IMR-90 (cell line): ENCODE results near the gene TNS2. TPM values are rescaled to one million over a fixed set of nuclear protein-coding genes. Genes with fewer than 3 reads are reported as not detected.

Experiments
- ATAC-seq: fragments of 200-7000 bp; cut with Tn5 transposase; 2 replicates; pipeline ENCODE4 v1.9.1; 2020; ENCODE audit warnings: low read depth, mild to moderate bottlenecking, moderate library complexity
- BruUV-seq: library from RNA; stranded (reverse); fragments of 400-500 nt; replicated peaks from 2 replicates; lab custom pipeline; 2021; lab: Mats Ljungman, UMichigan
- CTCF ChIA-PET: fragments of 300-600 bp; formaldehyde crosslinking; extraction: SDS; loops from one replicate; lab custom pipeline; 2021; ENCODE audit warnings: antibody characterized with exemption; lab: Yijun Ruan, JAX
- POLR2A ChIA-PET: fragments of 300-600 bp; sonication (Branson Sonifier 250); formaldehyde crosslinking; loops from one replicate; lab custom pipeline; 2022; ENCODE audit warnings: antibody characterized with exemption; ENCODE audit not compliant: unreplicated experiment; lab: Charles Lee
- DNase-seq: peaks from one replicate; pipeline ENCODE4 v3.0.0; 2013
- H2AFZ ChIP-seq: replicated peaks from 2 replicates; pipeline ENCODE3; 2013; ENCODE audit warnings: low read length, mild to moderate bottlenecking; ENCODE audit not compliant: poor library complexity
- H2AK5ac ChIP-seq: 2 replicates; pipeline ENCODE4 v1.6.1; 2013; ENCODE audit warnings: low read depth, low read length, inconsistent platforms
- H2AK9ac ChIP-seq: replicated peaks from 2 replicates; pipeline ENCODE3; 2013; ENCODE audit warnings: mild to moderate bottlenecking, low read depth, low read length, moderate library complexity; ENCODE audit not compliant: poor library complexity
- H2BK120ac ChIP-seq: 2 replicates; pipeline ENCODE4 v1.6.1; 2013; ENCODE audit warnings: low read depth, low read length, inconsistent platforms
- H2BK15ac ChIP-seq: 3 replicates; pipeline ENCODE4 v1.6.1; 2013; ENCODE audit warnings: low read depth, low read length, inconsistent platforms
- H2BK20ac ChIP-seq: 2 replicates; pipeline ENCODE4 v1.6.1; 2013; ENCODE audit warnings: low read depth, mild to moderate bottlenecking, inconsistent platforms, low read length, moderate library complexity
- H2BK5ac ChIP-seq: 2 replicates; pipeline ENCODE4 v1.6.1; 2013; ENCODE audit warnings: mild to moderate bottlenecking, low read depth, low read length, inconsistent platforms; ENCODE audit not compliant: poor library complexity, severe bottlenecking
- H3K14ac ChIP-seq: replicated peaks from 2 replicates; pipeline ENCODE4 v1.6.1; 2013; ENCODE audit warnings: low read depth, low read length, inconsistent platforms
- H3K18ac ChIP-seq: 2 replicates; pipeline ENCODE4 v1.6.1; 2013; ENCODE audit warnings: low read depth, low read length, control low read depth
- H3K23ac ChIP-seq: 2 replicates; pipeline ENCODE4 v1.6.1; 2013; ENCODE audit warnings: low read depth, low read length, inconsistent platforms
- H3K27ac ChIP-seq: 2 replicates; pipeline ENCODE4 v1.5.1; 2013; ENCODE audit warnings: mild to moderate bottlenecking, control low read depth, low read length; ENCODE audit not compliant: insufficient read depth
- H3K27me3 ChIP-seq: 2 replicates; pipeline ENCODE4 v1.6.1; 2013; ENCODE audit warnings: low read length; ENCODE audit not compliant: control insufficient read depth, insufficient read depth
- H3K36me3 ChIP-seq: 2 replicates; pipeline ENCODE4 v1.6.1; 2013; ENCODE audit warnings: low read length, mixed read lengths; ENCODE audit not compliant: control insufficient read depth, insufficient read depth
- H3K4ac ChIP-seq: 2 replicates; pipeline ENCODE4 v1.6.1; 2013; ENCODE audit warnings: low read depth, low read length, inconsistent platforms
- H3K4me1 ChIP-seq: 2 replicates; pipeline ENCODE4 v1.6.1; 2013; ENCODE audit warnings: low read length, mixed read lengths; ENCODE audit not compliant: control insufficient read depth, insufficient read depth
- H3K4me2 ChIP-seq: 2 replicates; pipeline ENCODE4 v1.6.1; 2013; ENCODE audit warnings: low read depth, mild to moderate bottlenecking, control low read depth, low read length, moderate library complexity
- H3K4me3 ChIP-seq: 2 replicates; pipeline ENCODE4 v1.5.1; 2013; ENCODE audit warnings: low read depth, mild to moderate bottlenecking, control low read depth, low read length, moderate library complexity; ENCODE audit not compliant: insufficient read depth
- H3K56ac ChIP-seq: 2 replicates; pipeline ENCODE4 v1.6.1; 2013; ENCODE audit warnings: low read length, inconsistent platforms; ENCODE audit not compliant: insufficient read depth; ENCODE audit errors: extremely low read depth
- H3K79me1 ChIP-seq, 2 experiments: 2 replicates each; pipeline ENCODE4 v1.6.1; 2013; ENCODE audit warnings: low read length in 2 of 2, inconsistent platforms in 1 of 2, low read depth in 1 of 2
- H3K9ac ChIP-seq: 2 replicates; pipeline ENCODE4 v1.6.1; 2013; ENCODE audit warnings: low read depth, low read length, control low read depth
- H3K9me1 ChIP-seq: 2 replicates; pipeline ENCODE4 v1.6.1; 2013; ENCODE audit warnings: low read length, inconsistent platforms; ENCODE audit not compliant: insufficient read depth
- H3K9me3 ChIP-seq: 2 replicates; pipeline ENCODE4 v1.6.1; 2013; ENCODE audit warnings: low read length; ENCODE audit not compliant: control insufficient read depth, insufficient read depth
- H4K20me1 ChIP-seq: 2 replicates; pipeline ENCODE4 v1.6.1; 2013; ENCODE audit warnings: low read length, inconsistent platforms; ENCODE audit not compliant: insufficient read depth
- H4K5ac ChIP-seq: 2 replicates; pipeline ENCODE4 v1.6.1; 2013; ENCODE audit warnings: mild to moderate bottlenecking, low read depth, low read length, control low read depth
- H4K8ac ChIP-seq, 2 experiments: 2 replicates each; pipeline ENCODE4 v1.6.1; 2013; ENCODE audit warnings: low read depth in 2 of 2, low read length in 2 of 2, control low read depth in 1 of 2, inconsistent platforms in 1 of 2
- H4K91ac ChIP-seq: 2 replicates; pipeline ENCODE4 v1.6.1; 2013; ENCODE audit warnings: low read depth, low read length, inconsistent platforms; ENCODE audit not compliant: insufficient read depth
- BHLHE40 ChIP-seq: fragments of 150-350 bp; IDR thresholded peaks from 2 replicates; pipeline ENCODE4 v1.6.1; 2016; ENCODE audit warnings: mild to moderate bottlenecking, low read depth, low read length
- CEBPB ChIP-seq: IDR thresholded peaks from 2 replicates; pipeline ENCODE4 v1.6.1; 2012; ENCODE audit warnings: low read depth, low read length, improper control_type of control experiment
- FOS ChIP-seq: fragments of 150-350 bp; IDR thresholded peaks from 2 replicates; pipeline ENCODE4 v1.6.1; 2016; ENCODE audit warnings: low read depth, low read length
- MAFK ChIP-seq: IDR thresholded peaks from 2 replicates; pipeline ENCODE4 v1.6.1; 2012; ENCODE audit warnings: low read depth, low read length, improper control_type of control experiment
- MAZ ChIP-seq: IDR thresholded peaks from 2 replicates; pipeline ENCODE4 v1.6.1; 2012; ENCODE audit warnings: low read depth, mild to moderate bottlenecking, low read length, improper control_type of control experiment, moderate library complexity, borderline replicate concordance
- MXI1 ChIP-seq: IDR thresholded peaks from 2 replicates; pipeline ENCODE4 v1.6.1; 2012; ENCODE audit warnings: low read depth, mild to moderate bottlenecking, low read length, moderate library complexity, borderline replicate concordance
- NFE2L2 ChIP-seq: fragments of 150-350 bp; IDR thresholded peaks from 2 replicates; pipeline ENCODE4 v1.6.1; 2016; ENCODE audit warnings: low read depth, mild to moderate bottlenecking, low read length
- POLR2A ChIP-seq: IDR thresholded peaks from 2 replicates; pipeline ENCODE4 v1.6.1; 2012; ENCODE audit warnings: mild to moderate bottlenecking, low read depth, low read length
- RAD21 ChIP-seq: IDR thresholded peaks from 2 replicates; pipeline ENCODE4 v1.6.1; 2012; ENCODE audit warnings: low read length, improper control_type of control experiment
- RCOR1 ChIP-seq: IDR thresholded peaks from 2 replicates; pipeline ENCODE4 v1.6.1; 2012; ENCODE audit warnings: mild to moderate bottlenecking, low read length, improper control_type of control experiment; ENCODE audit not compliant: insufficient replicate concordance
- RFX5 ChIP-seq: IDR thresholded peaks from 2 replicates; pipeline ENCODE4 v1.8.0; 2012; ENCODE audit warnings: low read depth, mild to moderate bottlenecking, low read length, moderate library complexity
- WGBS, 2 experiments: methylation state at CpG; one replicate each; pipeline versions ENCODE4 v1.1.5 to v1.1.7; 2013; ENCODE audit warnings: missing lambda C conversion rate in 2 of 2; ENCODE audit not compliant: insufficient read length in 1 of 2; ENCODE audit errors: extremely low coverage in 2 of 2; 5-methylcytosine and 5-hydroxymethylcytosine counted together
- dilution Hi-C: fragments of 300-500 bp; cut with HindIII; formaldehyde crosslinking; loops from one replicate; pipeline ENCODE4 v1.14.3; 2018; ENCODE audit warnings: low sequenced_read_pairs; ENCODE audit not compliant: unreplicated experiment
- in situ Hi-C: fragments of 300-500 bp; cut with MboI; formaldehyde crosslinking; loops from 3 replicates; pipeline ENCODE4 v1.14.3; 2019; ENCODE audit warnings: low sequenced_read_pairs, inconsistent platforms, mixed read lengths
- intact Hi-C: fragments of 100-400 bp; cut with micrococcal nuclease; formaldehyde crosslinking; loops from 2 replicates; pipeline ENCODE4 v1.10.0; 2022
- polyA plus RNA-seq, 3 experiments: library from polyadenylated mRNA; depleted of rRNA; stranded (reverse); fragments of >200 nt; gene quantifications; 2 replicates each; pipeline ENCODE4 v1.2.3, GENCODE V29; 2012; ENCODE audit warnings: low replicate concordance in 1 of 3
- total RNA-seq: library from RNA; depleted of rRNA; stranded (reverse); fragments of >200 nt; gene quantifications from 2 replicates; pipeline ENCODE4 v1.2.3, GENCODE V29; 2012
- TF ChIP-seq, protein P1 (sequence below): fragments of 150-350 bp; IDR thresholded peaks from 2 replicates; pipeline ENCODE4 v1.6.1; 2017; ENCODE audit warnings: mild to moderate bottlenecking, antibody characterized with exemption, low read length, low read depth
- TF ChIP-seq, protein P2 (sequence below): fragments of 150-350 bp; IDR thresholded peaks from 2 replicates; pipeline ENCODE4 v1.6.1; 2016; ENCODE audit warnings: low read depth, mild to moderate bottlenecking, low read length, moderate library complexity, borderline replicate concordance
- TF ChIP-seq, protein P3 (sequence below): conservative IDR thresholded peaks from 2 replicates; pipeline ENCODE4 v1.5.1; 2012; ENCODE audit warnings: mild to moderate bottlenecking, low read depth, low read length, improper control_type of control experiment

The TNS2 gene
- total and polyA plus RNA-seq, 2 of the 4 experiments (the other 2 are of a cell fraction): 10.4 to 67.2 TPM

DNA sequence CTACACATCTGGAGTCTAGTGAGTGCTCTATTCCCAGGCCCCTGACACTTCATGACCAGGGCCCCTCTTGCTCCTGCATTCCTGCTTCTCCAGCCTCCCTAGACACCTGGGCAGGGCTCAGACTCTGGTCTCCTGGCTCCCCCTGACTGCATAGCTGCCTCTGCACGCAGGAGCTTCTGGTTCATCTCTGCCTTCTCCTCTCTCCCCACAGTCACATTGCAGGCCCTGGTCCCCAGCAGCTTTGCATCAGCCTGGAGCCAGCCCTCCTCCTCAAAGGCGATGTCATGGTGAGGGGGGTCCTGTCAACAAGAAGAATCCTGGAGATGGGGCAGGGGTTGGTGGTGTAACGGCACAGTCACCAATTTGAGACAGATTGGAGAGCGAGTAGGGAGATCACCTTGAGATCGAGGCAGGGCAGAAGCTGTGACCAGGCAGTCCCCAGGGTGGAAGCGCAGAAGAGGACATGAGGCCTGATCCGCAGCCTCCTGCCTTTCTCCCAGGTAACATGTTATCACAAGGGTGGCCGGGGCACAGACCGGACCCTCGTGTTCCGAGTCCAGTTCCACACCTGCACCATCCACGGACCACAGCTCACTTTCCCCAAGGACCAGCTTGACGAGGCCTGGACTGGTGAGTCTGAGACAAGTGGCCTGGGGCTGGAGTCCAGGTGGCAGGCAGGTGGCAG, 8.1 kb downstream of the TNS2 start:
- dilution Hi-C loops (no loop called here), intact Hi-C loops (no loop called here), in situ Hi-C loops (no loop called here)
- H2AK9ac ChIP-seq: peak overlapping the region; percentile 75
- H3K9me1 ChIP-seq: peaks cover 12% of the 10 kb centered on the region
- H2BK5ac ChIP-seq: no peak overlapping the region
- H3K23ac ChIP-seq: no peak overlapping the region
- H3K79me1 ChIP-seq: peaks cover 0 to 42% of the 10 kb centered on the region in 2 experiments; a peak in 3 of 4 replicates
- H3K4me3 ChIP-seq: no peak overlapping the region
- no peak overlapping the region for H3K27ac ChIP-seq
- no peak for ATAC-seq
- no peak overlapping the region for H3K14ac ChIP-seq
- H3K18ac ChIP-seq: no peak overlapping the region
- no peak overlapping the region; the same call in 1 of the 2 replicates for H2AK5ac ChIP-seq
- no peak overlapping the region for H3K4me2 ChIP-seq
- H3K4ac ChIP-seq: no peak overlapping the region
- peaks cover 21% of the 10 kb centered on the region for H3K4me1 ChIP-seq
- POLR2A ChIA-PET: no interaction called here
- H3K27me3 ChIP-seq: no peaks in the 10 kb centered on the region
- no peak overlapping the region for H2BK15ac ChIP-seq
- TF ChIP-seq RAD21 (no peak), MAFK (no peak), MAZ (no peak), BHLHE40 (no peak), NFE2L2 (no peak), POLR2A (no peak), CEBPB (no peak), FOS (no peak), RFX5 (no peak), MXI1 (no peak), RCOR1 (no peak)
- TF ChIP-seq, protein P1, sequence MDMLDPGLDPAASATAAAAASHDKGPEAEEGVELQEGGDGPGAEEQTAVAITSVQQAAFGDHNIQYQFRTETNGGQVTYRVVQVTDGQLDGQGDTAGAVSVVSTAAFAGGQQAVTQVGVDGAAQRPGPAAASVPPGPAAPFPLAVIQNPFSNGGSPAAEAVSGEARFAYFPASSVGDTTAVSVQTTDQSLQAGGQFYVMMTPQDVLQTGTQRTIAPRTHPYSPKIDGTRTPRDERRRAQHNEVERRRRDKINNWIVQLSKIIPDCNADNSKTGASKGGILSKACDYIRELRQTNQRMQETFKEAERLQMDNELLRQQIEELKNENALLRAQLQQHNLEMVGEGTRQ: no peak
- TF ChIP-seq, protein P2, sequence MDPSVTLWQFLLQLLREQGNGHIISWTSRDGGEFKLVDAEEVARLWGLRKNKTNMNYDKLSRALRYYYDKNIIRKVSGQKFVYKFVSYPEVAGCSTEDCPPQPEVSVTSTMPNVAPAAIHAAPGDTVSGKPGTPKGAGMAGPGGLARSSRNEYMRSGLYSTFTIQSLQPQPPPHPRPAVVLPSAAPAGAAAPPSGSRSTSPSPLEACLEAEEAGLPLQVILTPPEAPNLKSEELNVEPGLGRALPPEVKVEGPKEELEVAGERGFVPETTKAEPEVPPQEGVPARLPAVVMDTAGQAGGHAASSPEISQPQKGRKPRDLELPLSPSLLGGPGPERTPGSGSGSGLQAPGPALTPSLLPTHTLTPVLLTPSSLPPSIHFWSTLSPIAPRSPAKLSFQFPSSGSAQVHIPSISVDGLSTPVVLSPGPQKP: no peak
- TF ChIP-seq, protein P3, sequence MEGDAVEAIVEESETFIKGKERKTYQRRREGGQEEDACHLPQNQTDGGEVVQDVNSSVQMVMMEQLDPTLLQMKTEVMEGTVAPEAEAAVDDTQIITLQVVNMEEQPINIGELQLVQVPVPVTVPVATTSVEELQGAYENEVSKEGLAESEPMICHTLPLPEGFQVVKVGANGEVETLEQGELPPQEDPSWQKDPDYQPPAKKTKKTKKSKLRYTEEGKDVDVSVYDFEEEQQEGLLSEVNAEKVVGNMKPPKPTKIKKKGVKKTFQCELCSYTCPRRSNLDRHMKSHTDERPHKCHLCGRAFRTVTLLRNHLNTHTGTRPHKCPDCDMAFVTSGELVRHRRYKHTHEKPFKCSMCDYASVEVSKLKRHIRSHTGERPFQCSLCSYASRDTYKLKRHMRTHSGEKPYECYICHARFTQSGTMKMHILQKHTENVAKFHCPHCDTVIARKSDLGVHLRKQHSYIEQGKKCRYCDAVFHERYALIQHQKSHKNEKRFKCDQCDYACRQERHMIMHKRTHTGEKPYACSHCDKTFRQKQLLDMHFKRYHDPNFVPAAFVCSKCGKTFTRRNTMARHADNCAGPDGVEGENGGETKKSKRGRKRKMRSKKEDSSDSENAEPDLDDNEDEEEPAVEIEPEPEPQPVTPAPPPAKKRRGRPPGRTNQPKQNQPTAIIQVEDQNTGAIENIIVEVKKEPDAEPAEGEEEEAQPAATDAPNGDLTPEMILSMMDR: no peak
- H2AFZ ChIP-seq: no peak overlapping the region
- no peak overlapping the region for H3K56ac ChIP-seq
- no peak overlapping the region for H4K5ac ChIP-seq
- peaks cover 81% of the 10 kb centered on the region for H3K36me3 ChIP-seq
- H3K9ac ChIP-seq: no peak overlapping the region
- CTCF ChIA-PET: interaction anchor here (1.0 kb wide), 1 partner anchor 8 kb away, joined by 3 read pairs; no protein-coding TSS in a partner anchor
- no peak overlapping the region for H4K8ac ChIP-seq
- H3K9me3 ChIP-seq: no peaks in the 10 kb centered on the region
- 85% methylated on average over 6 of the region's 13 CpGs; no CpG with 5 or more reads in 1 of the 2 experiments for WGBS, 2 experiments
- H2BK20ac ChIP-seq: no peak overlapping the region
- no peak overlapping the region for H2BK120ac ChIP-seq
- no peaks in the 10 kb centered on the region for H4K20me1 ChIP-seq
- H4K91ac ChIP-seq: no peak overlapping the region; the same call in 1 of the 2 replicates
- no peak for DNase-seq
- no TSS peak for BruUV-seq
